BE2C (cell line): ENCODE measurements around the gene LIN37.

Source experiments
- DNase-seq: peaks from one replicate; pipeline ENCODE4 v3.0.0-alpha.2; 2020
- H3K27me3 ChIP-seq: fragments of 250-450 bp; sonication (Bioruptor Pico); 2 replicates; pipeline ENCODE4 v1.5.1; 2020; ENCODE audit warnings: mild to moderate bottlenecking
- H3K36me3 ChIP-seq: fragments of 250-450 bp; sonication (Bioruptor Pico); 2 replicates; pipeline ENCODE4 v1.5.1; 2020; ENCODE audit warnings: mild to moderate bottlenecking
- H3K4me1 ChIP-seq: fragments of 250-450 bp; sonication (Bioruptor Pico); 2 replicates; pipeline ENCODE4 v1.5.1; 2020
- H3K4me3 ChIP-seq: 2 replicates; pipeline ENCODE4 v1.5.1; 2011; ENCODE audit warnings: low read depth, low read length
- H3K9me3 ChIP-seq: fragments of 250-450 bp; sonication (Bioruptor Pico); 2 replicates; pipeline ENCODE4 v1.5.1; 2020
- TF ChIP-seq, protein P1 (sequence below): IDR thresholded peaks from 2 replicates; pipeline ENCODE4 v1.5.1; 2012; ENCODE audit warnings: mild to moderate bottlenecking, low read depth, low read length

Gene LIN37

DNA sequence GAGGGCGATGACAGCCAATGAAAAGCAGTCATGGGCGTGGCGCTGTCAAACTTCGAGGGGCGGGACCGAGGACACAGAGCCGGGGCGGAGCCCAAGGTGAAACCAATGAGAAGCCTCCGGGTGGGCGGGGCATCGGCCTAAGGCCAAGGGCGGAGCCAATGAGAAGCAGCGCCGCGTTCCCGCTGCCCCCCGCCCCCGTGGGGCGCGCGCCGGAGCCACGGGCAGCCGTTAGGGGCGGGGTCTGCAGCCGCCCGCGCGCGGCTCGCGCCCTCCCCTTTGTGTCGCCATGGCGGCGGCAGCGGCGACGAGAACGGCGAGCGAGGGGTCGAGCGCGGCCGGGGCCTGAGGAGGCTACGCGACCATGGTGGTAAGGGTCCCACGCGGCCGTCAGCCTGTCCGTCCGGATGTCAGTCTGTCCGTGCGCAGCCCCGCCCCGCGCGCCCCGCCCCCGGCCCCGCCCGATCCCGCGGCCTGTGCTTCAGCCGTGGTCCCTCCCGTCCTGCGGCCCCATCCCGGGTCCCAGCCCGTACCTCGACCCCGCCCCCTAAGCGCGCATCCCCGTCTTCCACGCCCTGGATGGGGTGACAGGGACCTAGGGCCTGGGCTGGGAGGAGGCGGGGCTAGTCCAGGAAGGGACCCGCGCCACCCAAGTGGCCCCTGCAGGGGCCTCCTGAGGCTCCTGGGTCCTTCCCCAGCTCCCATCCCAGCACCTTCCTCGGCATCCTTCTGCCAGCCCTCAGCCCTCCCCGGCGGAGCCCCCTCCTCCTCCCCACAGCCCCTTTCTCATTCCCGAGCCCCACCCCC is 27.1 kb downstream of the LIN37 start, which contains the start of gene ARHGAP33:
TSS of gene ARHGAP33 (plus strand) at position 267 of the 804 bp plus-strand sequence. CDS start at position 362, 95 bp downstream.
- TF ChIP-seq, protein P1, sequence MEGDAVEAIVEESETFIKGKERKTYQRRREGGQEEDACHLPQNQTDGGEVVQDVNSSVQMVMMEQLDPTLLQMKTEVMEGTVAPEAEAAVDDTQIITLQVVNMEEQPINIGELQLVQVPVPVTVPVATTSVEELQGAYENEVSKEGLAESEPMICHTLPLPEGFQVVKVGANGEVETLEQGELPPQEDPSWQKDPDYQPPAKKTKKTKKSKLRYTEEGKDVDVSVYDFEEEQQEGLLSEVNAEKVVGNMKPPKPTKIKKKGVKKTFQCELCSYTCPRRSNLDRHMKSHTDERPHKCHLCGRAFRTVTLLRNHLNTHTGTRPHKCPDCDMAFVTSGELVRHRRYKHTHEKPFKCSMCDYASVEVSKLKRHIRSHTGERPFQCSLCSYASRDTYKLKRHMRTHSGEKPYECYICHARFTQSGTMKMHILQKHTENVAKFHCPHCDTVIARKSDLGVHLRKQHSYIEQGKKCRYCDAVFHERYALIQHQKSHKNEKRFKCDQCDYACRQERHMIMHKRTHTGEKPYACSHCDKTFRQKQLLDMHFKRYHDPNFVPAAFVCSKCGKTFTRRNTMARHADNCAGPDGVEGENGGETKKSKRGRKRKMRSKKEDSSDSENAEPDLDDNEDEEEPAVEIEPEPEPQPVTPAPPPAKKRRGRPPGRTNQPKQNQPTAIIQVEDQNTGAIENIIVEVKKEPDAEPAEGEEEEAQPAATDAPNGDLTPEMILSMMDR, result no peak
- H3K27me3 ChIP-seq, result no peaks in the 10 kb centered on the region
- H3K36me3 ChIP-seq, result no peaks in the 10 kb centered on the region
- H3K4me3 ChIP-seq, result peak within 1 kb of the TSS; percentile 68
- no peaks in the 10 kb centered on the region for H3K9me3 ChIP-seq
- DNase-seq, result peak; percentile 100
- H3K4me1 ChIP-seq, result peaks cover 6% of the 10 kb centered on the region

DNA sequence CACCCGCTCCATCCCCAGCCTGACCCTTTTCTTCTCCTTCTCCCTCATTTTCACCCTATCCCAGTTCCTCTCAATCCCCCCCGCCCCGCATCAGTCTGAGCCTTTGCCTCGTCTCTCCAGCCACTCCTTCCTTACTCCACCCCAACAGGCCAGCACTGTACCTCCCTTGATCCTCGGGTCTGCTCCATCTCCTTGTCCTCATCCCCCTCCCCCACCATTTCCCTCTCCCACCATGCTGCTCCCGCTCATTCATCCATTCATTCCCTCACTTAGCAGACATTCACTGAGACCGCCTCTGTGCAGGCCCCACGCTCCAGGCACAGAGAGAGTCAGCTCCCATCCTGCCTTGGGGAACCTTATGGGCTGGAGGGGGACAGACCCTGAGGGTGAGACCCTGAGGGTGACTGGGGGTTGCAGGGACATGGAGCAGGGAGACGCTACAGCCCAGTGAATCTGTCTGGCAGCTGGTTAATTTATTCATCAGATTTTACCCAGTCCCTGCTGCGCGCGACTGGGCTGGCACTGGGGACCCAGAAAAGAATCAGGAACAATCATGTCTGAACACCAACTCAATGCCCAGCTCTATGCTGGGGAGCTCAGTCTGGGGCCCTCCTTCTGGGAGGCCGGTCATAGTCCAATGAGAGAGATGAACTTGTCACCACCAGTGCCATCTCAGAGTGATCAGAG is 27.9 kb downstream of the LIN37 start:
- no peaks in the 10 kb centered on the region for H3K9me3 ChIP-seq
- TF ChIP-seq, protein P1, result no peak
- peak overlapping the region; percentile 68 for H3K4me3 ChIP-seq
- peak; percentile 39 for DNase-seq
- no peaks in the 10 kb centered on the region for H3K36me3 ChIP-seq
- no peaks in the 10 kb centered on the region for H3K27me3 ChIP-seq
- H3K4me1 ChIP-seq, result peaks cover 6% of the 10 kb centered on the region

DNA sequence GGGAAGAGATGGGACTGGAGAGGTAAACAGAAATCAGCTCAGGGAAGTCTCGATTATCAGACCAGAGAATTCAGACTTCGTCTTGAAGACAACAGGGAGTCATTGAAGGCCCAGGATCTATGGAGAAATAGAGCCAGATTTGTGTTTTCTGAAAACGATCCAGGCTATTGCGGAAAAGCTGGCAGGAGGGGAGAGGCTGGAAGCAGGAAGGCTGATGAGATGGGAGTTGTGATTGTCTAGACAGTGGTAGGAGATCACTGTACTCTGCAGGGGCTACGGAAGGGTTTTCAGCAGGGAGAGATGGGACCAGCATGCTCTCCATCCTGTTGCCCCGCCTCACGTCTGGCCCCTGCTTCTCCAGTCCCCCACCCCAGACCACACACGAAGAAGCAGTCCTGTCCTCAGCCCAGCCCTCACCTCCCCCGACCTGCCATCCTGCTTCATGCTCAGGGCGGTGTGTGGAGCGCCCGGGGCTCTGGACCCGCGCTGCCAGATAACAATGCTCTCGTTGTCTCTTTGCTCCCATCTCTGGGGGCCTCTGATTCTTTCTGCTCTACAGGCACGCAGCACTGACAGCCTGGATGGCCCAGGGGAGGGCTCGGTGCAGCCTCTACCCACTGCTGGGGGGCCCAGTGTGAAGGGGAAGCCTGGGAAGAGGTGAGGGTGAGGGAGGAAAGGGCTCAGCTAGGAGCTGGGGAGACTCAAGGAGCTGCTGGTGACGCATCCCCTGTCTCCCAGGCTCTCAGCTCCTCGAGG is 28.9 kb downstream of the LIN37 start:
- H3K36me3 ChIP-seq, result peaks cover 2% of the 10 kb centered on the region; the same call in 1 of the 2 replicates
- DNase-seq, result no peak
- no peak overlapping the region for H3K4me3 ChIP-seq
- peaks cover 6% of the 10 kb centered on the region for H3K4me1 ChIP-seq
- H3K9me3 ChIP-seq, result no peaks in the 10 kb centered on the region
- H3K27me3 ChIP-seq, result no peaks in the 10 kb centered on the region
- TF ChIP-seq, protein P1, result no peak

DNA sequence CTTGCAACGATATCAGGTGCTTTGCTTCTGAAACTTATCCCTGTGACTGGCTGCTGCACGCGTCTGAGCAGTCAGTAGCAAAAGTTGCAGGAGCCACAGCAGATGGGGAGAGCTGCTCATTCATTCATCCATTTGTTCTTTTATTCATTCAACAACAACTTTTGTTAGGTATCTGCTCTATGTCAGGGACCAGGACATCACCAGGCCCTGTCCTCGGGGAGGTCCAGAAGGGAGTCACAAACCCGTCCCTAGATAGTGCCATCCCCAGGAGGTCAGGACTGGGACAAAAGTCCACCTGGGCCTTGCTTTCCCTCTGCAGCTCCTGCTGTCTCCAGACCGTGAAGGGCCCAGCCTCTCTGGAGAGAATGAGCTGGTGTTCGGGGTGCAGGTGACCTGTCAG is 29.6 kb downstream of the LIN37 start:
- DNase-seq, result no peak
- Histone ChIP-seq H3K27me3 (no peaks in the 10 kb centered on the region), H3K36me3 (peaks cover 5% of the 10 kb centered on the region; the same call in 1 of the 2 replicates), H3K9me3 (no peaks in the 10 kb centered on the region), H3K4me1 (peaks cover 6% of the 10 kb centered on the region), H3K4me3 (no peak overlapping the region)
- TF ChIP-seq, protein P1, result no peak

DNA sequence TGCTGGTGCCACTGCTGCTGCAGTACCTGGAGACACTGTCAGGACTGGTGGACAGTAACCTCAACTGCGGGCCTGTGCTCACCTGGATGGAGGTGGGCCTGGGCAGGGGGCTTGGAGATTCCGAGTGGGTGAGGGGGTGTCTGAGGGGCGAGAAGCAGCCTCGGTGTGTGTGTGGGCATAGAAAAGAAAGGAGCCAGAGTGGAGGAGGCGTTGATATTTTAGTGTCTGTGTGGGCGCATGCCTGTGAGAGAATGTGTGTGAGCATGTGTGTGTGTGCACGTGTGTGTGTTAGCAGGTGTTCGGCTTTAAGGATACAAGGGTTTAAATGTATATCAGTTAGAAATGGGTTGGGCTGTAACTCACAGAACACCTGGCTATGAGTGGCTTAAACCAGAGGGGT is 30.7 kb downstream of the LIN37 start:
- DNase-seq, result no peak
- peaks cover 6% of the 10 kb centered on the region for H3K4me1 ChIP-seq
- TF ChIP-seq, protein P1, result no peak
- no peaks in the 10 kb centered on the region for H3K9me3 ChIP-seq
- H3K27me3 ChIP-seq, result no peaks in the 10 kb centered on the region
- H3K4me3 ChIP-seq, result no peak overlapping the region
- H3K36me3 ChIP-seq, result peaks cover 5% of the 10 kb centered on the region; the same call in 1 of the 2 replicates
